A673 (cell line): ENCODE measurements around the gene TNFRSF11A.

Experiments
- EZH2 ChIP-seq: fragments of 200-600 bp; sonication (generic); IDR thresholded peaks from 2 replicates; pipeline ENCODE4 v1.6.1; 2017; ENCODE audit warnings: borderline replicate concordance, low read depth, mild to moderate bottlenecking, mixed read lengths, antibody characterized with exemption, low read length; ENCODE audit not compliant: poor library complexity, severe bottlenecking
- TF ChIP-seq, protein P1 (sequence below): fragments of 300-800, 200-600 bp; sonication (generic); conservative IDR thresholded peaks from 2 replicates; pipeline ENCODE4 v1.5.1; 2017; ENCODE audit warnings: low read depth, mild to moderate bottlenecking, antibody characterized with exemption, low read length, moderate library complexity, mixed read lengths

- TF ChIP-seq, protein P1, sequence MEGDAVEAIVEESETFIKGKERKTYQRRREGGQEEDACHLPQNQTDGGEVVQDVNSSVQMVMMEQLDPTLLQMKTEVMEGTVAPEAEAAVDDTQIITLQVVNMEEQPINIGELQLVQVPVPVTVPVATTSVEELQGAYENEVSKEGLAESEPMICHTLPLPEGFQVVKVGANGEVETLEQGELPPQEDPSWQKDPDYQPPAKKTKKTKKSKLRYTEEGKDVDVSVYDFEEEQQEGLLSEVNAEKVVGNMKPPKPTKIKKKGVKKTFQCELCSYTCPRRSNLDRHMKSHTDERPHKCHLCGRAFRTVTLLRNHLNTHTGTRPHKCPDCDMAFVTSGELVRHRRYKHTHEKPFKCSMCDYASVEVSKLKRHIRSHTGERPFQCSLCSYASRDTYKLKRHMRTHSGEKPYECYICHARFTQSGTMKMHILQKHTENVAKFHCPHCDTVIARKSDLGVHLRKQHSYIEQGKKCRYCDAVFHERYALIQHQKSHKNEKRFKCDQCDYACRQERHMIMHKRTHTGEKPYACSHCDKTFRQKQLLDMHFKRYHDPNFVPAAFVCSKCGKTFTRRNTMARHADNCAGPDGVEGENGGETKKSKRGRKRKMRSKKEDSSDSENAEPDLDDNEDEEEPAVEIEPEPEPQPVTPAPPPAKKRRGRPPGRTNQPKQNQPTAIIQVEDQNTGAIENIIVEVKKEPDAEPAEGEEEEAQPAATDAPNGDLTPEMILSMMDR, result no peak
- no peak for TF ChIP-seq EZH2
Measured at GRCh38 chr18:62337336-62337735, 12.2 kb downstream of the TNFRSF11A start.
